Central memory CD8-positive, alpha-beta T cell (primary cell): ENCODE data around the gene ACOT7.

Experiments used
- ATAC-seq: fragments of 150-1000 bp; cut with Tn5 transposase; replicated peaks from 2 replicates; pipeline ENCODE4 v1.10.0; 2022; ENCODE audit warnings: mild to moderate bottlenecking, moderate FRiP score, moderate number of reproducible peaks; ENCODE audit not compliant: poor library complexity, severe bottlenecking; ENCODE audit errors: extremely low read depth
- DNase-seq, 2 donors: peaks; one replicate each; pipeline ENCODE4 v3.0.0; 2021; ENCODE audit warnings: low spot score in 2 of 2
- H3K27ac Mint-ChIP-seq: one replicate; pipeline ENCODE4 v1.8.0; 2022; ENCODE audit warnings: low read depth, mild to moderate bottlenecking, moderate library complexity, mixed read lengths
- H3K27me3 Mint-ChIP-seq: one replicate; pipeline ENCODE4 v1.8.0; 2022; ENCODE audit warnings: mixed read lengths
- H3K36me3 Mint-ChIP-seq: one replicate; pipeline ENCODE4 v1.8.0; 2022; ENCODE audit warnings: mild to moderate bottlenecking, moderate library complexity, mixed read lengths; ENCODE audit not compliant: insufficient read depth
- H3K4me1 Mint-ChIP-seq: one replicate; pipeline ENCODE4 v1.8.0; 2022; ENCODE audit warnings: mixed read lengths
- H3K4me3 Mint-ChIP-seq: one replicate; pipeline ENCODE4 v1.8.0; 2022; ENCODE audit warnings: mild to moderate bottlenecking, moderate library complexity, mixed read lengths
- H3K9me3 Mint-ChIP-seq: one replicate; pipeline ENCODE4 v1.8.0; 2022; ENCODE audit warnings: mixed read lengths

The ACOT7 gene

DNA sequence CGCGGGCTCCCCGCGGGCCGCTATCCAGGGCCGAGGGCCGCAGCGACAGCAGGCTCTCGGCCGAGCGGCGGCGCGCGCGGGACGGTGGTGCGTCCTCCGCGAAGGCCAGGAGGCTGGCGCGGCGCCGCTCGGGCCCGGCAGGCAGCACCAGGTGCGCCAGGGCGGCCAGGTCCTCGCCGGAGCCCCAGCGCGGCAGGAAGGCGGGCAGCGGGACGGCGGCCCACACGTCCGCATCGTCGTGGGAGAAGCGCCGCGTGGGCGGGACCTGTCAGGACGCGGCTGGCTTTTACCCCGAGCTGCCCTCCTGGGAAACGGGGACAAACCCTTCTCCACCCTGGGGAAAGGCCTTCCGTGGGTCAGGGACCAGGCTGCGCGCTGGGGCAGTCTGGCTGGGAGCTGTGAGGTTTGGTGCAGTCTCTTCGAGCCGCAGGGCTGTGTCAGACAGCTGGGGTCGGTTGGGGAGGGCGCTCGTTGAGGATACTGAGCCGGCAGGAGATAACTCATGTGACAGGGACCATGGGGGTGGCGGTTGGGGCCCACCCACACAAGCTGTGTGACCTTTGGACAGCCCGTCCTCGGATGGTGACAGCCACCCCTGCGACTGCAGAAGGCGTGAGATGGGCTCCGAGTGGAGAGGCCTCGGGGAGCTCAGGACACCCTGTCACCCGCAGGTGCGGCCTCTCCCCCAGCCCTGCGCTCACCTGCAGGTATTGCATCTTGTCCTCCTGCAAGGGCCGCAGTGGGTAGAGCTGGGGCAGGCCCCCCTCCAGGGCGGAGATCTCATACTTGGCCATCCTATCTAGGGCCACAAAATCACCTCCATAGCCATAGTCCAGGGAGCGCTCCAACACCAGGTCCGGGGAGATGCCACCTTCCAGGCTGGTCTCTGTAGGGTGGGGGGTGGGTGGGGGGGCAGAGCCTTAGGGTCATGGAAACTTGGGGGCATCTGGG is 143.6 kb downstream of the ACOT7 start:
- Mint-ChIP-seq H3K4me3 (no peak overlapping the region), H3K36me3 (peaks cover 10% of the 10 kb centered on the region), H3K27ac (no peak overlapping the region), H3K9me3 (no peaks in the 10 kb centered on the region), H3K27me3 (peaks cover 42% of the 10 kb centered on the region), H3K4me1 (peaks cover 8% of the 10 kb centered on the region)
- no peak for DNase-seq
- no peak for ATAC-seq

DNA sequence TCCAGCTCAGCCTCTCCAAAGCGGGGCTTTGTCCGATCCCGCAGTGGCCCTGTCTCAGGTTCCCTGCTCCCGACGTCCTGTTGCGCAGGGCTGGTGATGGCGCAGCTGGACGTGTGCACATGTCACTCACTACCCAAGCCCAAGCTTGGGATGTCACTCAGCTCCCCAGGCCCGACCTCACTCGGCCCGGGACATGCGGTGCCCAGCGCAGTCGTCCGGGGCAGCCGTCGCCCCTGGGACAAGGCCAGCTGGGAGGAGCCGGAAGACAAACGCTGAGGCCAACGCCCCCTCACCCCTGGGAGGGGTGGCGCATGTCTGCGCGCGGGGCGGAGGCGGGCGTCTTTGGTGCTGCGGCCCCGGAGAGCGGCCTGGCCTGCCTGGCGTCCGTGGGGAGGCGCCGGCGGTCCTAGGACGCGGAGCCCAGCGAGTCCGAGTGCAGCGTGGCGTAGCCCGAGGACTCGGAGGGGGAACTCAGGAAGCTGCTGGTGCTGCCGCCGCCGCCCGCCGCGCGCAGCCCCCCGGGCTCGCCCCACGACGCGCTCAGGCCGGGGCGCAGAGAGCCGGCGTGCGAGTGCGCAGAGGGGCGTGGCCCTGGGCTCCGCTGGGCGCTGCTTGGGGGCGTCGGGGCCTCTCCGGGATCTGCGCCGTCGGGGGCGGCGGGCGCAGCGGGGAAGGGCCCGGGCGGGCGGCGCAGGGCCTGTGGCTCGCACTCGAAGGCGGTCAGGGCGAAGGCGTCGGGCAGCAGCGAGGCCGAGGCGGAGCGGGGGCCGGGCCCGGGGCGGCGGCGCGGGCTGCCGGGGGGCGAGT is 144.4 kb downstream of the ACOT7 start:
- DNase-seq (no peak), ATAC-seq (no peak)
- Mint-ChIP-seq H3K4me1 (peaks cover 12% of the 10 kb centered on the region), H3K9me3 (no peaks in the 10 kb centered on the region), H3K27ac (no peak overlapping the region), H3K36me3 (peaks cover 10% of the 10 kb centered on the region), H3K27me3 (peaks cover 51% of the 10 kb centered on the region), H3K4me3 (no peak overlapping the region)

DNA sequence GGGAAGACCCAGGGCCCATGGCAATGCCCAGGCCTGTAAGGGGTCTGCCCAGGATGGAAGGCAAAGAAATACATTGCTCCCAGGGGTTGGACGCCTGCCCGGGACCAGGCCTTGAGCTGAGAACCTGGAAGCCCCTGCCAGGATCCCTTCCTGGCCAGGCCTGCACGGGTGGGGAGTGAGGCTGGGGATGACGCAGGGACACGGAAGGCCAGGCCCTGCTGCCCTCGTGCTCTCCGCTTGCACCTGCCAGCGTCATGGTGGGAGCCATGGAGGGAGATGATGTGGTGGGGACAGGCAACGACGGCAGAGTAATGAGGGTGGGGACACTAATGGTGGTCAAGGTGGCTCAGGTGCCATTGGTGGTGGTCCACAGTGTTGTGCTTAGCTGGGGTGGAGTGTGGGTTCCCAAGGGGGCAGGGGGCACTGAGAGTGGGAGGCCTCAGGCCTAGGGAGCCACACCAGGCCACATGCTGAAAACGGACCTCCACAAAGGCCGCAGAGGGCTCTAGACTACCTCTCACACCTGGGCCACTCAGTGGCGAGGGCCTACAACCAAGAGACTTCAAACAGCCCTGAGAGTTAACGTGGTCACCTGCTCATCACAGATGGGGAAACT is 145.3 kb downstream of the ACOT7 start:
- Mint-ChIP-seq H3K36me3 (peaks cover 10% of the 10 kb centered on the region), H3K27ac (no peak overlapping the region), H3K4me1 (peaks cover 12% of the 10 kb centered on the region), H3K27me3 (peaks cover 59% of the 10 kb centered on the region), H3K4me3 (no peak overlapping the region), H3K9me3 (no peaks in the 10 kb centered on the region)
- DNase-seq (no peak), ATAC-seq (no peak)

DNA sequence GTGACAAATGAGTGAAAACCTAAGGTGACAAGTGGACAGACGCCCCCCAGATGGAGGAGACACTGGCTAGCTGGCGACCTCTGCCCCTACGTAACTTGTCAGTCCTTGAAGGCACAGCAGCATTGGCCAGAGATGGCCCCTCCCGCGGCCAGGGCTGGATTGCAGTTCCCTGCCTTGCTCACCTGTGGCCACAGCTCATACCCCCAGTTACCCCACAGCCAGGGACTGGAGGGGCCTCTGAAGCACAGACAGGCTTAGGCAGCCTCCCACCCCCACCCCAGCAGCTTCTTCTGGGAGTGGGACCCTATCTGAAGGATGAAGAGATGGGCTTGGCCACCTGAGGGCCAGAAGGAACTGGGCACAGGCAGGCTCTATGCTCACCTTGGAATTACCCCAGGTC is 145.9 kb downstream of the ACOT7 start:
- Mint-ChIP-seq H3K27me3 (peaks cover 63% of the 10 kb centered on the region), H3K4me3 (no peak overlapping the region), H3K9me3 (no peaks in the 10 kb centered on the region), H3K27ac (no peak overlapping the region), H3K36me3 (peaks cover 12% of the 10 kb centered on the region), H3K4me1 (peaks cover 12% of the 10 kb centered on the region)
- ATAC-seq (no peak), DNase-seq (no peak)

DNA sequence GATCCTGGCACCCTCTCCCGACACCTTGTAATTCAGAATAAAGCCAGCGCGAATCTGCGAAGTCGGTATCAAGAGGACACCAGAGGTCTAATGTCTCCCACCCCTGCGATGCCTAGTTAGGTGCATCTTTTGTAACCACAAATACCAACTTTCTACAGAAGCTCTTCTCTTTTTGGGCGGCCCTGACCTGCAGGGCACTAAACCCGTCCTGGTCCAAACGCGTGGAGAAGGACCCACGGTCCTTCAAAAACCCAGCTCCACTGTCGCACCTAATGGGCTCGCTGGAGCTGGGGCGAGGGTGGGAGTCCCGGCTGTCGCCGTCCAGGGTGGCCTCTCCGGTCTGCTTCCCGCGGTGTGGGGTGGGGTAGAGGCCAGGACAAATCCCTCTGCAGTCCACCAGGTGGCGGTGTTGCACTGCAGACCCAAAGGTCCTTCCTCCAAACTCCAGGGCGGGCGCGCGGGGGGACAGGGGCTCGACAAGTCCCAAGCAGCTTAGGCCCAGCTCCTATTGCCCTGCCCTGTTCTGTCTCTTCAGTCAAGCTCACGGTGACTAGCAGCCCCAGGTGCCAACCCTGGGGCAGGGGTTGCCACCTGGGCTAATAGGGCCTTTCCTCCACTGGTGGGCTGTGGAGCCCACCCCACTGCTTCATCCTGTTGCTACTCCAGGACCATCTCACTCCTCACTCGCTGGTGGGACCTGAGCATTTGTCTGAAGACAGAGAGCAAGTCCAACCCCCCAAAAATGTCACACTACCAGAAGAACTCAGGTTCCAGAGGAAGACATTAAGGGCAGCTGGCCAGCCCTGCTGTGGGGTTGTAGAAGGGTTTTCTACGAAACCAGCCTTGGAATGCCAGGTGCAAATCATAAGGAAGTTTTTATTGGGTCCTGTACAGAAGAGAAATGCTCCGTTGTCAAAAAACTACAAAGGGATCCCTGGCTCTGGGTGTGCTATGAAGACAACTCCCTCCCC is 146.8 kb downstream of the ACOT7 start:
- ATAC-seq (peak; percentile 69), DNase-seq (peak; percentile 60 to 75)
- Mint-ChIP-seq H3K27ac (no peak overlapping the region), H3K4me3 (peak overlapping the region; percentile 65), H3K4me1 (peaks cover 12% of the 10 kb centered on the region), H3K36me3 (peaks cover 12% of the 10 kb centered on the region), H3K27me3 (peaks cover 66% of the 10 kb centered on the region), H3K9me3 (no peaks in the 10 kb centered on the region)

DNA sequence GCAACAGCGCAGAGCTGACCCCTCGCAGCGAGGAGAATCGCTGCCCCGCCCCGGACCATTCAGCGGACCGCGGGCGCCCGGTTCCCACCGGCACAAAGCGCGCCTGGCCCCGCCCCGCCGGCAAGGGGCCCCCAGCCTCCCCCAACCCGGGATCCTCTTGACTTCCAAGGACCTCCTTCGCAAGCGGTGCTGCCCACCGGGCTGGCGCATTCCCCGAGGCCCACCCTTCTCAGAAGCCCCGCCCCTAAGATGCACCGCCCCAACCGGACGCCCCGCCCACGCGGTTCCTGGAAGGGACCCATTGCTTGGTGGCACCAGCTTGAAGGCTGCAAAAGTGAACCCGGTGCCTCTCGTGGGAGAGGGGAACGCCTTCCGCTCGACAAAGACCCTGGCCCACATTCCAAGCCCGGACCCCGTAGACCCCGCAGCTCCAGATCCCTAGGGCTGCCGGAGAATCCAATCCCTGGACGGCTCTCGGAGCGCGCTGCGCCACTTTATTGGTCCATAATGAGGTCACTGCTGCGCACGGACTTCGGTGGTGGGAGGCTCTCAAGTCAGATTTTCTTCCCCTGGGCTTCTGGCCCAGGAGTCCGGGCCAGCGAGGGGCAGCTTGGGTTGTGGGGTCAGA is 147.6 kb downstream of the ACOT7 start:
- DNase-seq (no peak), ATAC-seq (no peak)
- Mint-ChIP-seq H3K4me1 (peaks cover 19% of the 10 kb centered on the region), H3K27ac (no peak overlapping the region), H3K27me3 (peaks cover 67% of the 10 kb centered on the region), H3K36me3 (peaks cover 10% of the 10 kb centered on the region), H3K9me3 (no peaks in the 10 kb centered on the region), H3K4me3 (no peak overlapping the region)

DNA sequence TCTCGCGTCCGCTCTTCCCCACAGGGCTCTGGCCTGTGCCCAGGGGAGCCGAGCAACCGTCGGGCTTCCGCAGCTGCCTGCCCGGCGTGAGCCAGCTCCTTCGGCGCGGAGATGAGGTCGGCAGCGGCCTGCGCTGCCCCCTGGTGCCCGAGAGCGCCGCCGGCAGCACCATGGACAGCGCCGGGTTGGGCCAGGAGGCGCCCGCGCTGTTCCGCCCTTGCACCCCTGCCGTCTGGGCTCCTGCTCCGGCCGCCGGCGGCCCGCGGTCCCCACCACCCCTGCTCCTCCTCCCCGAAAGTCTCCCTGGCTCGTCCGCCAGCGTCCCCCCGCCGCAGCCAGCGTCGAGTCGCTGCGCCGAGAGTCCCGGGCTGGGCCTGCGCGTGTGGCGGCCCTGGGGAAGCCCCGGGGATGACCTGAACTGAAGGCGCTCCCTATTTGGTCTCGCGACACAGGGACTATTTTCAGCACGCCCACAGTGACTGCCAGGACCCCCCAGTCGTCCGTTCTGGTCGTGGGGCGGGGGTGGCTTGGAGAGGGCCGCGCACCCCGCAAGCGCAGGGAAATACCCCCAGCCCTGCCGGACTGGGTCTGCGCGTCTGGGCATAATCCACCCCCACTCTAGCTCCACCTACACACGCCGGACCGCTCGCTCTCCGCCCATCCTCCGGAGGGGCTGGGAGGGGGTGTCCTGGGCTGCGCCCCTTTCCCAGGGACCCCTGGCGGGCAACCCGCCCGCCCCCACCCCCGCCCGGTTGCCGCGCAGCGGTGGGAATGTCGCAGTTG is 148.3 kb downstream of the ACOT7 start:
- H3K36me3 Mint-ChIP-seq: peaks cover 10% of the 10 kb centered on the region
- peaks cover 67% of the 10 kb centered on the region for H3K27me3 Mint-ChIP-seq
- peak; percentile 77 for ATAC-seq
- H3K27ac Mint-ChIP-seq: no peak overlapping the region
- no peak overlapping the region for H3K4me3 Mint-ChIP-seq
- peaks cover 19% of the 10 kb centered on the region for H3K4me1 Mint-ChIP-seq
- H3K9me3 Mint-ChIP-seq: no peaks in the 10 kb centered on the region
- DNase-seq: peak; percentile 66 to 72

DNA sequence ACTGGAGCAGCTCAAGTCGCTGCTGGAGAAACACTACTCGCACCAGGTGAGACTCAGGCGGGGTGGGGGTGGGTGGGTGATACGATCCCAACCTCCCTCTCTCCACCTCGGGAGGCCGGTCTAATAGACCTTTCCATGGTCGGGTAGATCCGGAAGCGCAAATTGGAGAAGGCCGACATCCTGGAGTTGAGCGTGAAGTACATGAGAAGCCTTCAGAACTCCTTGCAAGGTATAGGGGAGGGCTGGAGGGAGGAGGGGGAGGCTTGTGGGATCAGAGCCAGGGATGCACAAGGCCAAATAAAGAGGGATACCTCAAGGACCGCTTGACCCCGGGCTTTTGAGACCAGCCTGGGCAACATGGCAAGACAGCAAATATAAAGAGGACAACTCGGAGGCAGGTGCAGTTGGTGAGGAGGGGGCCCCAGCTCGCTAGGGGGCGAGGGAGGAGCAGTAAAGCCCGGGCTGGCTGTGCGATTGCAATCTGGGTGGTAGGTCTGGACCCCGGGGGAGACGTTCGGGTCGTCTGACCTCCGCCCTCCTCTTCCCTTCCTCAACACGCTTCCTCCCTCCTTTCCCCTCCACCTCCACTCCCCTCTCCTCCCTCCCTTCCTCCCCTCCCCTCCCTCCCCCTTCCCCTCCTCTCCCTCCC is 149.0 kb downstream of the ACOT7 start:
- ATAC-seq: no peak
- Mint-ChIP-seq H3K36me3 (peaks cover 10% of the 10 kb centered on the region), H3K4me1 (peaks cover 19% of the 10 kb centered on the region), H3K27me3 (peaks cover 72% of the 10 kb centered on the region), H3K9me3 (no peaks in the 10 kb centered on the region), H3K27ac (no peak overlapping the region), H3K4me3 (no peak overlapping the region)
- DNase-seq: no peak

DNA sequence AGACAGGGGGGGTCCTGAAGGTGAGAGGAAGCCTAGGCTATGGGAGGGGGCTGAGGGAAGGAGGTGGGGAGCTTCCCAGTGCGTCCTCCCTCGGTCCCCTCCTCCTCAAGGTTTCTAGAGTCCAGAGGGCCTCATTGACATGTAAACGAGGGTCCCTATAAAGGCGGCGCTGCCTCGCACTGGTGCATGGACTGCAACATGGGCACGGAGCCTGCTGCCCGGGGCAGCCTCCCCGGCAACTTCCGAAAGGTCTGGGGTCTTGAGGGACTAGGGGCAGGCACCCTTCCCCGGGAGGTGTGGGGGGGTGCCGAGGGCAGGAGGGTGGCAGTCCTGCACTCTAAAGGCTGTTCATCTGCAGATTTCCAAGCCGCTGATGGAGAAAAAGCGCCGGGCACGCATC is 149.6 kb downstream of the ACOT7 start, which contains the start of gene HES3:
Gene HES3, plus strand, starts transcription at position 187 of the 400 bp plus-strand sequence. Its CDS starts 187 bp downstream, at position 374.
- H3K4me3 Mint-ChIP-seq: no peak within 1 kb of the TSS
- peaks cover 19% of the 10 kb centered on the region for H3K4me1 Mint-ChIP-seq
- ATAC-seq (no peak), DNase-seq (no peak)
- H3K27me3 Mint-ChIP-seq: peaks cover 78% of the 10 kb centered on the region
- H3K9me3 Mint-ChIP-seq: no peaks in the 10 kb centered on the region
- H3K27ac Mint-ChIP-seq: no peak within 1 kb of the TSS
- peaks cover 12% of the 10 kb centered on the region for H3K36me3 Mint-ChIP-seq

DNA sequence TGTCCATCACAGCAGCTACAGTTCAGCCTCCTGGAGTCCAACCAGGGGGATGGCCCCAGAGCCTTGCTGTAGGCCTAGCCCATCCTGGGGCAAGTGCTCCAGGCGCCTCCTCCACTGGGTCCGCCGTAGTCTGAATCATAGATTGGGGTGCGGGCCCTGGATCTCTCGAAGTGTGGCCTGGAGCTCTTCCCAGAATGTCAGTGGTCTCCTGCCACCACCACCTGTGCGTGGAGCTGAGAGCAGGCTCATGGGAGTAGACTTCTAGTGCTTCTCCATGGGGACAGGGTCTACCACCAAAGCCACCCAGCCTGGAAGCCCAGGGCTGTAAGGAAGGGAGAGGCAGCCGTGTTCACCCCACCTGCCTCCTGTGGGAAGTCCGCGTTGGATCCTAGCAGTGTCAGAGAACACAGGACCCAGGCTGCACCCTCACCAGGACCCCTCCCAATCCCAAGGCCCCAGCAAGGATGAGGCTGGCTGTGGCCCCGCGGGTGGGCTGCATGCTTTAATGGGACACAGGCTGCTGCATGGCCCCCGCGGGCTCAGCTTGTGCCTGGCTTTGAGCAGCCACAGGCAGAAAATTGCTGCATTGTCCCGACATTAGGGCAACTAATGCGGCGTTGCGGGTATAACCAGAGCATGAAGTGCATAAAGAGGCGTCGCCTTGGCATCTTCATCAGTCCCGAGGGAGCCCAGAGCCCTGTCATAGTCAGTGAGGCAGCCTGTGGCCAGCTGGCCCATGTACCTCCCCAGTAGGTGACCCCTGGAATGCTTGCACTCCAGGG is 150.3 kb downstream of the ACOT7 start:
- Mint-ChIP-seq H3K27me3 (peaks cover 76% of the 10 kb centered on the region), H3K4me3 (no peak overlapping the region), H3K9me3 (no peaks in the 10 kb centered on the region), H3K27ac (no peak overlapping the region), H3K36me3 (peaks cover 12% of the 10 kb centered on the region), H3K4me1 (peaks cover 19% of the 10 kb centered on the region)
- DNase-seq (no peak), ATAC-seq (no peak)
